Right lobe of liver (tissue), 6 donors: ENCODE measurements around the gene ANKRD13B. TPM values are rescaled to one million over a fixed set of nuclear protein-coding genes. Genes with fewer than 3 reads are reported as not detected.

Source experiments
- ATAC-seq, 4 donors: fragments of 200-7000 bp; cut with Tn5 transposase; one replicate each; pipeline ENCODE4 v1.9.1; 2020; ENCODE audit warnings: mild to moderate bottlenecking in 4 of 4, moderate library complexity in 4 of 4
- DNase-seq, 3 donors: peaks; one replicate each; pipeline ENCODE4 v3.0.0-alpha.2; 2020
- H3K27ac ChIP-seq, 3 donors: fragments of 200-600 bp; one replicate each; pipeline ENCODE4 v1.8.0; 2022
- H3K27me3 ChIP-seq, 2 donors: fragments of 200-600 bp; one replicate each; pipeline ENCODE4 v1.8.0; 2022
- H3K36me3 ChIP-seq, 4 donors: fragments of 200-600 bp; sonication (generic) in 1 of 4; one replicate each; pipeline versions ENCODE4 v1.5.1 to v1.8.0; 2017 to 2022; ENCODE audit warnings: control low read depth in 1 of 4
- H3K4me1 ChIP-seq, 4 donors: fragments of 200-600 bp; sonication (generic) in 1 of 4; one replicate each; pipeline versions ENCODE4 v1.5.1 to v1.8.0; 2017 to 2022; ENCODE audit warnings: control low read depth in 1 of 4
- H3K4me3 ChIP-seq, 3 donors: fragments of 200-600 bp; one replicate each; pipeline ENCODE4 v1.8.0; 2022
- H3K9me3 ChIP-seq, 4 donors: fragments of 200-600 bp; sonication (generic) in 1 of 4; one replicate each; pipeline versions ENCODE4 v1.5.1 to v1.8.0; 2017 to 2022; ENCODE audit warnings: control low read depth in 1 of 4
- CTCF ChIP-seq, 4 donors: fragments of 200-600 bp in 3 of 4; fragments of 450-650 bp in 1 of 4; IDR thresholded peaks; one replicate each; pipeline versions ENCODE4 v1.5.1 to v1.8.0; 2016 to 2022; ENCODE audit warnings: antibody characterized with exemption in 4 of 4, mild to moderate bottlenecking in 2 of 4
- POLR2A ChIP-seq: fragments of 450-650 bp; IDR thresholded peaks from one replicate; pipeline ENCODE4 v1.6.1; 2017; ENCODE audit warnings: antibody characterized with exemption, mild to moderate bottlenecking
- WGBS: methylation state at CpG from one replicate; pipeline ENCODE4 v1.1.6; 2018; ENCODE audit warnings: low coverage, low lambda C conversion rate; ENCODE audit not compliant: insufficient coverage; ENCODE audit errors: missing lambda C conversion rate; 5-methylcytosine and 5-hydroxymethylcytosine counted together
- intact Hi-C, 2 donors: fragments of 100-400 bp; cut with DNase I; formaldehyde crosslinking; loops; one replicate each; pipeline versions ENCODE4 v1.11.2 to v1.14.1; 2022
- total RNA-seq, 6 experiments: library from RNA; depleted of rRNA in 2 of 6; stranded (reverse); fragments of >200 nt in 2 of 6; fragmentation: NEBNext Ultra II Directional in 3 of 6; extraction: Animal tissue kit (Norgen Biotek cat#: 25700) in 3 of 6; gene quantifications; one replicate each; pipeline versions ENCODE4 v1.1.0 to v1.2.4, GENCODE V29; 2016 to 2023
- donor health status: DM: no; HTN: yes; CAD: no.
- donor health status: DM: no; HTN: no; CAD: no.
- donor health status: DM: no; HTN: no; CAD: no.
- donor health status: DM: no; HTN: yes; CAD: no.
- donor health status: DM: no; HTN: yes; CAD: no.

The ANKRD13B gene
- total RNA-seq, 6 experiments from 2014 or later = 0.37 to 1.6 (median 0.88) TPM

GRCh38 chr17:29571486-29571882, 21.4 kb upstream of the ANKRD13B start:
- DNase-seq = no peak
- H3K27me3 ChIP-seq = no peaks in the 10 kb centered on the region
- H3K9me3 ChIP-seq = no peaks in the 10 kb centered on the region
- H3K27ac ChIP-seq = no peak overlapping the region
- H3K4me3 ChIP-seq = no peak overlapping the region
- intact Hi-C loops = no loop called here
- no peak for ATAC-seq
- H3K4me1 ChIP-seq = peaks cover 0 to 36% (median 15%) of the 10 kb centered on the region in 4 donors
- peaks cover 0 to 10% (median 0%) of the 10 kb centered on the region in 4 donors for H3K36me3 ChIP-seq
- TF ChIP-seq POLR2A = no peak
- TF ChIP-seq CTCF (IDR thresholded peaks at IDR 0.05) = no peak
- WGBS = 95% methylated on average over 3 of the region's 6 CpGs

GRCh38 chr17:29571883-29572681, 20.9 kb upstream of the ANKRD13B start:
- peak overlapping the region in 2 of 3 donors; percentile 42 to 52 for H3K4me3 ChIP-seq
- H3K4me1 ChIP-seq = peaks cover 0 to 36% (median 15%) of the 10 kb centered on the region in 4 donors
- no peaks in the 10 kb centered on the region for H3K27me3 ChIP-seq
- peak; percentile 5 to 37 (median 29) for ATAC-seq
- H3K9me3 ChIP-seq = no peaks in the 10 kb centered on the region
- WGBS = 76% methylated on average over 6 of the region's 30 CpGs
- peak; percentile 33 to 60 (median 51) for DNase-seq
- peaks cover 0 to 13% (median 0%) of the 10 kb centered on the region in 4 donors for H3K36me3 ChIP-seq
- intact Hi-C loops = no loop called here
- H3K27ac ChIP-seq = peak overlapping the region in 2 of 3 donors; percentile 39 to 40
- TF ChIP-seq CTCF (IDR thresholded peaks at IDR 0.05) = no peak
- no peak for TF ChIP-seq POLR2A

- Histone ChIP-seq H3K4me3 (peak overlapping the region in 2 of 3 donors; percentile 42 to 52), H3K36me3 (peaks cover 0 to 13% (median 0%) of the 10 kb centered on the region in 4 donors), H3K27ac (peak overlapping the region in 2 of 3 donors; percentile 39 to 40), H3K9me3 (no peaks in the 10 kb centered on the region), H3K27me3 (no peaks in the 10 kb centered on the region), H3K4me1 (peaks cover 0 to 36% (median 15%) of the 10 kb centered on the region in 4 donors)
- ATAC-seq (peak; percentile 43 to 66 (median 59)), DNase-seq (peak; percentile 74 to 77 (median 75))
- intact Hi-C loops = no loop called here
- WGBS = 14% methylated on average over 21 of the region's 62 CpGs
- no peak for TF ChIP-seq POLR2A
- peak; percentile 69 to 83 (median 75) for TF ChIP-seq CTCF (IDR thresholded peaks at IDR 0.05)
Measured at GRCh38 chr17:29572691-29573557, 20.0 kb upstream of the ANKRD13B start.

GRCh38 chr17:29573558-29573869, 19.4 kb upstream of the ANKRD13B start:
- ATAC-seq = no peak
- Histone ChIP-seq H3K4me3 (no peak overlapping the region), H3K27ac (peak overlapping the region in 2 of 3 donors; percentile 39 to 63), H3K36me3 (peaks cover 0 to 13% (median 0%) of the 10 kb centered on the region in 4 donors), H3K9me3 (no peaks in the 10 kb centered on the region), H3K27me3 (no peaks in the 10 kb centered on the region), H3K4me1 (peaks cover 0 to 36% (median 15%) of the 10 kb centered on the region in 4 donors)
- peak; percentile 23 to 52 (median 42) for DNase-seq
- 60% methylated on average over 1 of the region's 6 CpGs for WGBS
- intact Hi-C loops = no loop called here
- TF ChIP-seq POLR2A (no peak), CTCF (IDR thresholded peaks at IDR 0.05) (no peak)
